Bronchus fibroblast of lung (primary cell): ENCODE data around the gene P2RX7. TPM values are rescaled to one million over a fixed set of nuclear protein-coding genes. Genes with fewer than 3 reads are reported as not detected.

Source experiments
- total RNA-seq: library from RNA; depleted of rRNA; stranded (reverse); fragments of >200 nt; gene quantifications from 2 replicates; pipeline ENCODE4 v1.2.3, GENCODE V29; 2015

Gene P2RX7
- total RNA-seq: 0.15 and 0.50 TPM in 2 replicates

GRCh38 chr12:121132601-121133481 lies at the start of gene P2RX7:
Gene P2RX7, plus strand, starts transcription at chr12:121132876. Its CDS starts 95 bp downstream, at chr12:121132971.

GRCh38 chr12:121209624-121210572 lies 77.2 kb downstream of the P2RX7 start, which contains the start of gene P2RX4:
Gene P2RX4, plus strand, starts transcription at chr12:121210129. Its CDS starts 36 bp downstream, at chr12:121210165.

Other genes starting within 250 kb of the P2RX7 start
- gene SPPL3, start 228.5 kb upstream of the P2RX7 start, total RNA-seq: 5.2 and 7.1 TPM in 2 replicates
- not detected in 2 replicates for gene HNF1A, start 154.3 kb upstream of the P2RX7 start, total RNA-seq
- gene C12orf43, start 116.4 kb upstream of the P2RX7 start, total RNA-seq: 11.6 and 14.4 TPM in 2 replicates
- 0.15 TPM in 1 of 2 replicates, not detected in the other for gene OASL, start 93.6 kb upstream of the P2RX7 start, total RNA-seq
- 23.6 and 29.4 TPM in 2 replicates for gene P2RX4, start 77.3 kb downstream of the P2RX7 start, total RNA-seq
- 24.5 and 30.0 TPM in 2 replicates for gene CAMKK2, start 163.8 kb downstream of the P2RX7 start, total RNA-seq
- 138 and 140 TPM in 2 replicates for gene ANAPC5, start 219.5 kb downstream of the P2RX7 start, total RNA-seq